ENCODE measurements around the gene WNT10A.

The WNT10A gene

DNA sequence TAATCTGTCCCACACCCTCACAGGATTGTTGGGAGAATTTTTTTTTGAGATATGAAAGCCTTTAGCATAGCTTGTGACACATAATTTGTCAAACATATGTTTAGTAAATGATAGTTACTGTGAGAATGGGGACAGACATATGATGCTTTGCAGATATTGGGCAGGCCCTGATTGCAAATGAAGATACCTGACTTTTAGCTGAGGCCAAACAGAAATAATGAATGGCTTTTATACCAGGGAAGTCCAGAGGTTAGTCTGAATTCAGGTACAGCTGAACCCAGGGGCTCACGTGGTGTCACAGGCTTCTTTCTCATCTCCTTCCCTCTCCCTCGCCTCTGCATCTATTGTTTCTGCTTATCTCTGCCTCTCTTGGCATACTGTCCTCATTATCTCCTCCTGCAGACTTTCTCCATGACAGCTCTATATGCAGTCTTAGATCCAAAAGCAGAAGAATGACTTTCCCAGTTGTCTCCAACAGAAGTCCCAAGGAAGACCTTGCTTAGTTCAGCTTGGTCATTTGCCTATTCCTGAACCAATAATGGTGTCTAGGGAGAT, 4.9 kb upstream of the WNT10A start:
- H3K36me3 Mint-ChIP-seq (ENCODE audit: insufficient read depth): peaks cover 7% of the 10 kb centered on the region
- no peaks in the 10 kb centered on the region for H3K9me3 Mint-ChIP-seq
- H3K27ac Mint-ChIP-seq: no peak overlapping the region
- H3K27me3 Mint-ChIP-seq: peaks cover 20 to 70% of the 10 kb centered on the region in 2 donors
- no peak overlapping the region for H3K4me3 Mint-ChIP-seq
- H3K4me1 Mint-ChIP-seq (ENCODE audit: low read depth in 2 of 2): peaks cover 29 to 30% of the 10 kb centered on the region in 2 donors
- DNase-seq (no peak), ATAC-seq (replicated peaks) (no peak)

DNA sequence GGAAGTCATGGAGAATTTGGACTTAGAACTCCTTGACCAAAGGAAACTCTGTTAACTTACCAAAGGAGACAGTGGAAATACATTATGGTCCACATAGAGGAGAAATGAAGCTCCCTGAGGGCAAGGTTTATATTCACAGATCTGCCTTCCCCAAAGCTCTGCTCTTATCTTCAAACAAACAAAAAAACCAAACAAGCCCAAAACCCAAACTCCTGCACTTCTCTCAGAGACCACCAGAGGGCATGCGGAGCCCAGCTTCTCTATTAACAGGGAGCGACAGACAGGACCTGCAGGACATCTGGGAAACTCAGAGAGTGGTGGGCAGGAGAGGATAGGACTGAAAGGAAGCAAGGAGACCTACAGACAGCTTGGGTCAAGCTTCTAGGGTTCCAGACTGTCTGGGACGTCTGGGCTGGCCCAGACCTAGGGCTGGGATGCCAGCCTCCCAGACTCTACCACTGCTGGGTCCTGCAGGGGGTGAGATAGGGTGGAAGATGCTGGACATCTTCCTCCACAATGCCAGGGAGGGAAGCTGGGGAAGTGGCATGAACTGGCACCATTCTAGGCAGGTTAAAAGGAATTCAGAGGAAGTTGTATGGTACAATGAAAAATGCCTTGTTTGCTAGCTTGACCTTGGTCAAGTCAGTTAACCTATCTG, 4.0 kb upstream of the WNT10A start:
- H3K27ac Mint-ChIP-seq: peak overlapping the region; percentile 15 to 39
- ATAC-seq (replicated peaks): no peak
- no peaks in the 10 kb centered on the region for H3K9me3 Mint-ChIP-seq
- H3K4me3 Mint-ChIP-seq: no peak overlapping the region
- peak; percentile 73 to 83 (median 74) for DNase-seq
- peaks cover 27 to 34% of the 10 kb centered on the region in 2 donors for H3K4me1 Mint-ChIP-seq (ENCODE audit: low read depth in 2 of 2)
- peaks cover 8% of the 10 kb centered on the region for H3K36me3 Mint-ChIP-seq (ENCODE audit: insufficient read depth)
- H3K27me3 Mint-ChIP-seq: peaks cover 16 to 70% of the 10 kb centered on the region in 2 donors

DNA sequence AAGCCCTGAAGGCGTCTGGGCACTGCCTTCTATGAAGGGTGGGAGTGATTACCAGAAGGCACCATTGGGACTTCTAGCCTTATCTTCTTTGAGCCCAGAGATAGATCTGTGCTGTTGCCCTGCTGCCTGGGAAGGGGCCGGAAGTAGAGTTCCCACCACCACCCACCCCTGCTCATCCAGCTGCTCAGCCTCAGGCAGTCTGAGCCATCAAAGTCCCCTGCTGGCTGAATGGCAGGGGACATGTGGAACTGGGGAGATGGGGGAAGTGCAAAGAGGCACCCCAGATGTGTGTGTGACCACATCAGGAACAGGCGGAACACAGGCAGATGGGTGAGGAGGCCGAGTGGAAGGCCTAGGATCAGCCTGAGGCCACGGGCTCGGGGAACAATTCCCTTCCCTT, 3.3 kb upstream of the WNT10A start:
- no peak overlapping the region for H3K4me3 Mint-ChIP-seq
- peak overlapping the region in 1 of 2 donors; percentile 39 for H3K27ac Mint-ChIP-seq
- peaks cover 20 to 30% of the 10 kb centered on the region in 2 donors for H3K4me1 Mint-ChIP-seq (ENCODE audit: low read depth in 2 of 2)
- H3K9me3 Mint-ChIP-seq: no peaks in the 10 kb centered on the region
- H3K27me3 Mint-ChIP-seq: peaks cover 10 to 70% of the 10 kb centered on the region in 2 donors
- peaks cover 13% of the 10 kb centered on the region for H3K36me3 Mint-ChIP-seq (ENCODE audit: insufficient read depth)
- ATAC-seq (replicated peaks) (no peak), DNase-seq (no peak)

DNA sequence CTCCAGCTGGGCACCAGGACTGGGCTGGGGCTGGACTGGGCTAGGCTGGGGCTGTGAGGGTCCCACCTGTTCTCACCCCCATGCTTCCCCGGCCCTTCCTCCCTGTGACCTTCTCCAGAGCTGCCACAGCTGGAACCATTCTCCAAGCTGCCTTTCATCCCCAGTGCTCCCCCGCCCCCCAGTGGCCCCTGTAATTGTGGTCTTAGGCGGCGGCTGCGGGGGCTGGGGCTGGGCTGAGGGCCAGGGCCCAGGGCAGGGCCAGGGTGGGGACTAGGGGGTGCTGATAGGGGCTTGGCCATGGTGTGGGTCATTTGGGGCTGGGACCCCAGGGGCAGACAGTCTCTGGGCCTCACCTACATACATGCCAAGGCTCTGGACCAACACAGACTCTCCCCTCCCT, 2.8 kb upstream of the WNT10A start:
- Mint-ChIP-seq H3K36me3 (ENCODE audit: insufficient read depth) (peaks cover 13% of the 10 kb centered on the region), H3K4me3 (no peak overlapping the region), H3K9me3 (no peaks in the 10 kb centered on the region), H3K4me1 (ENCODE audit: low read depth in 2 of 2) (peaks cover 20 to 31% of the 10 kb centered on the region in 2 donors), H3K27ac (no peak overlapping the region), H3K27me3 (peaks cover 12 to 70% of the 10 kb centered on the region in 2 donors)
- DNase-seq (no peak), ATAC-seq (replicated peaks) (no peak)

DNA sequence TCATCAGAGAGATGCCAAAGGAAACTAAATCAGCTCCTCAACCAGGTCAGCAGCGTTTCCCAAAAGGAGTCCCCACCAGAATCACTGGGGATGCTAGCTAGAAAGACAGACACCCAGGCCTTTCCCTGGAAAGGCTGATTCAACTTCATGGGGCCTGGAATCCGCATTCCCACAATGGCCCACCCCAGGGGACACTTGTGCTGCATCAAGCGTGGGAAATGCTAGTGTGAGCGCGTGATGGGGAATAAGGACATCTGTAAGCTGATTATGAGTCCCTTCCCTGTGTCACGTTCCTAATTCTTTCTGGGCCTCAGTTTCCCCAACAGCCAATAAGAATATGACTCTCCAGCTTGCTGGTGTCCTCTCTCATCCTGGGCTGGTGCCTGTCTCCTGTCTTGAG, 2.2 kb upstream of the WNT10A start:
- Mint-ChIP-seq H3K36me3 (ENCODE audit: insufficient read depth) (peaks cover 13% of the 10 kb centered on the region), H3K27me3 (peaks cover 10 to 69% of the 10 kb centered on the region in 2 donors), H3K9me3 (no peaks in the 10 kb centered on the region), H3K4me3 (no peak overlapping the region), H3K4me1 (ENCODE audit: low read depth in 2 of 2) (peaks cover 20 to 30% of the 10 kb centered on the region in 2 donors), H3K27ac (no peak overlapping the region)
- no peak for ATAC-seq (replicated peaks)
- DNase-seq: no peak

DNA sequence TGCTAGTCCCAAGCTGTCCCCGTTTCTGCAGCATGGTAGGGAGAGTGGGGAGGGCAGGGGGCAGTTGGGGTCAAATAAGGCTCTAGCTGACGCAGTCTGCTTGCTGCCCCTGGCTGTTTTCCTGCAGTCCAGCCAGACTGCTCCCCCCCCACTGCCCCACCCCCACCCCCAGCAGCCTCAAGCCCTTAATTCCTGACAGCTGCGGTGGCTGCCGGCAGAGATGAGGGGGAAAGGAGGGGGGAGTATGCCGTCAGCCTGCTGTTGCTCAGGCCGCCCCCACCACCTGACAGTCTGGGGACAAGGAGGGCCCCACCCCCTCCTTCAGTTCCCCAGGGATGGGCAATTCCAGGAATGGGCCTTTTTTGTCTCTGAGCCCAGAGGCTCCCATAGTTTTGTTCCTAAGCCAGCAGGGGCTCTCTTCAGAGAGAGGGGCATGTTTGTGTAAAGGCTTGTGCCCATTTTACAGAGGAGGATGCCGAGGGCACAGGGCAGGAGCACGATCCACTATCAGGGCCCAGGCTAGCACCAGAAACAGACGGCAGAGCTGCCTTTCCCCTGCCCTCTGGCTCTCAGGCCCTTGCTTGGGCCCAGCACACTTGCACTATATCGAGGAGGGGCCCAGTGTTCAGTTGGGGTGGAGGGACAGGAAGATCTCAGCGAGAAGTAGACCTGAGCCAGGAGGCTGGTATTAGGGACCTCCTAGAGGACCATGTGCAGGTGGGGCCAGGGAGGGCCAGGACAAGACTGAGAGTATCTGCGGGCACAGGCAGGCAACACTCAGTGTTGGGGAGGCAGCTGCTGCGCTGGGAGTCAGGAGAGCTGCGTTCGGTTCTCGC, 1.5 kb upstream of the WNT10A start:
- Mint-ChIP-seq H3K27me3 (peaks cover 11 to 66% of the 10 kb centered on the region in 2 donors), H3K27ac (peak overlapping the region in 1 of 2 donors; percentile 92), H3K4me1 (ENCODE audit: low read depth in 2 of 2) (peaks cover 20 to 30% of the 10 kb centered on the region in 2 donors), H3K4me3 (peak overlapping the region; percentile 85 to 86), H3K36me3 (ENCODE audit: insufficient read depth) (peaks cover 13% of the 10 kb centered on the region), H3K9me3 (no peaks in the 10 kb centered on the region)
- ATAC-seq (replicated peaks): no peak
- no peak for DNase-seq

DNA sequence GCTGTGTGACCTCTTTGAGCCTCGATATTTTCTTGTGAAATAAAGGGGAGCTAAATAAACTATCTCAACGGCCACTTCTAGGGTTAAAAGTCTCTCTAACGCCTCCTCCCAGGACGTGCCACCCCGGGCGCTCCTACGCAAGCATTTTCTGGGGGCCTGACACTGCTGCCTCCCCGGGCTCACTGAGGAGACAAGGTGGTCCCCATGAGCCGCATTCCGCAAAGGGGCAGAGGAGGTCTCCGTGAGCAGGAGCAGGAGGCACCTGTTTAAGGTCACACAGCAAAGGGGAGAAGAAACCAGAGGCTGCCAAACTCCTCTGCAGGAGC, 913 bp upstream of the WNT10A start:
- Mint-ChIP-seq H3K4me1 (ENCODE audit: low read depth in 2 of 2) (peaks cover 20 to 34% of the 10 kb centered on the region in 2 donors), H3K27me3 (peaks cover 16 to 66% of the 10 kb centered on the region in 2 donors), H3K9me3 (no peaks in the 10 kb centered on the region), H3K36me3 (ENCODE audit: insufficient read depth) (peaks cover 13% of the 10 kb centered on the region), H3K4me3 (peak overlapping the region; percentile 85 to 86), H3K27ac (peak overlapping the region; percentile 92 to 95)
- ATAC-seq (replicated peaks) (no peak), DNase-seq (no peak)

DNA sequence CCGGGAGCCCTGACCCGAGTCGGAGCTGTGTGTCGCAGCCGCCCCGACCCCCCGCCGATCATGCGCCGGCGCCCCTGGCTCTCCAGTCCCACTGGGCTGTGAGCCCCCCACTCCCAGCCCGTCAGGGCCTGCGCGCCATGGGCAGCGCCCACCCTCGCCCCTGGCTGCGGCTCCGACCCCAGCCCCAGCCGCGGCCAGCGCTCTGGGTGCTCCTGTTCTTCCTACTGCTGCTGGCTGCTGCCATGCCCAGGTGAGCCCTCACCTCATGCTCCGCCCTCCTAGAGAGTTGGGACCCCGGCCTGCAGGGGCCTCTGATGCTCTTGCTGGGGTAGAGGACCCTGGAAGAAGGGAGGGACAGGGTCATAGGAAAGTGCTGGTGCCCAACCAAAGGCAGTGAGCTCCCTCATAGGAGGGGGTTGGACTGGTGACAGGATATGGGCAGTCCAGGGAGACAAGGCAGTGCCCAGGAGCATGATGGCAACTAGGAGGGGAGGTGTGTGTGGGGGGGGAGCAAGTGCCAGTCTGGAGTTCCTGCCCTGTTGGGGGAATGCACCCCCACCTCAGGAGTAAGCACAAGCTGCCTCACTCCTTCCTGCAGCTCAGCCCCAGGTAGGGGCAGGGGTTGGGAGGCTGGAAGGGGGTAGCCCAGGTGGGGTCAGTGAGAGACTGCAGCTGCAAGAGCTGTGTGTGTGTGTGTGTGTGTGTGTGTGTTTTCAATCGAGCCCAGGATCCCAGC, 375 bp downstream of the WNT10A start:
- H3K4me3 Mint-ChIP-seq: peak overlapping the region; percentile 73
- peaks cover 13% of the 10 kb centered on the region for H3K36me3 Mint-ChIP-seq (ENCODE audit: insufficient read depth)
- no peak for DNase-seq
- ATAC-seq (replicated peaks): no peak
- H3K27ac Mint-ChIP-seq: no peak overlapping the region
- H3K4me1 Mint-ChIP-seq (ENCODE audit: low read depth in 2 of 2): peaks cover 20 to 34% of the 10 kb centered on the region in 2 donors
- H3K27me3 Mint-ChIP-seq: peaks cover 16 to 57% of the 10 kb centered on the region in 2 donors
- no peaks in the 10 kb centered on the region for H3K9me3 Mint-ChIP-seq

DNA sequence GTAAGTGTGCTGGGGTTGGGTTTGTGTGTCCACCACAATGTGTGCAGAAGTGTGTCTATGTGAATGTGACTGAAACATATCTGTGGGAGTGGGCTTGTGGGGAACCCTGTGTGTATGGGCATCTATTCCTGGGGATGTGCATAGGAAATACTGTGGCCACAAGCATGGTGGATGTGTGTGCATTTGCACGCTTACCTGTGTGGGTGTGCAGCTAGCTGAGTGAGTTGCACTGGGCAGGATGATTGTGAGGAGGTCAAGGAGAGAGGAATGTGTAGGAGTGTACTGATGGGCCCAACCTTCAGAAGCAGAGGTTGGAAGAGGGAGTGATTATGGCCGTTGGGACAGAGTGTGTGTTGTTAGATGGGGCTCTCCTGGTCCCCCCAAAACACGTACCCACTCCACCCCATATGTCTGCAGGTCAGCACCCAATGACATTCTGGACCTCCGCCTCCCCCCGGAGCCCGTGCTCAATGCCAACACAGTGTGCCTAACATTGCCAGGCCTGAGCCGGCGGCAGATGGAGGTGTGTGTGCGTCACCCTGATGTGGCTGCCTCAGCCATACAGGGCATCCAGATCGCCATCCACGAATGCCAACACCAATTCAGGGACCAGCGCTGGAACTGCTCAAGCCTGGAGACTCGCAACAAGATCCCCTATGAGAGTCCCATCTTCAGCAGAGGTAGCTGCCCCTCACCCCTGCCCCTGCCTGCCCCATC, 1.2 kb downstream of the WNT10A start:
- peaks cover 16 to 48% of the 10 kb centered on the region in 2 donors for H3K27me3 Mint-ChIP-seq
- no peak for ATAC-seq (replicated peaks)
- H3K36me3 Mint-ChIP-seq (ENCODE audit: insufficient read depth): peaks cover 13% of the 10 kb centered on the region
- peaks cover 14 to 31% of the 10 kb centered on the region in 2 donors for H3K4me1 Mint-ChIP-seq (ENCODE audit: low read depth in 2 of 2)
- no peak for DNase-seq
- H3K4me3 Mint-ChIP-seq: peak overlapping the region; percentile 5 to 26
- H3K27ac Mint-ChIP-seq: peak overlapping the region in 1 of 2 donors; percentile 71
- no peaks in the 10 kb centered on the region for H3K9me3 Mint-ChIP-seq

DNA sequence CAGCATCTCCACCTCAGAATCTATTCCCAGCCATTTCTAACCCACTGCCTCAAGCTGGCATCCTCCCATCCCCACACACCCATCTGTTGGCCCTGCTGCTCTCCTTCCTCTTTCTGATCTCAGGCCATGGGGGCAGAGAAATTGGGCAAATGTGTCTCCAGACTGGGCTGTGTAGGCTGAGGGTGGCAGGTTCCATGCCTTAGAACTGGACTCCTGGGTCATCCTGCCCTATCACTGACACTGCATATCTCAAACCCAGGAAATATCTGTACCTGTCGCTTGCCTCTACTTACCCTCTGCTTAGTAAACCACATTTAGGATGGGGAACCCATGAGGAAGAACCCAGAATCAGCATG, 1.8 kb downstream of the WNT10A start:
- Mint-ChIP-seq H3K27ac (peak overlapping the region in 1 of 2 donors; percentile 71), H3K27me3 (peaks cover 16 to 45% of the 10 kb centered on the region in 2 donors), H3K36me3 (ENCODE audit: insufficient read depth) (peaks cover 13% of the 10 kb centered on the region)

DNA sequence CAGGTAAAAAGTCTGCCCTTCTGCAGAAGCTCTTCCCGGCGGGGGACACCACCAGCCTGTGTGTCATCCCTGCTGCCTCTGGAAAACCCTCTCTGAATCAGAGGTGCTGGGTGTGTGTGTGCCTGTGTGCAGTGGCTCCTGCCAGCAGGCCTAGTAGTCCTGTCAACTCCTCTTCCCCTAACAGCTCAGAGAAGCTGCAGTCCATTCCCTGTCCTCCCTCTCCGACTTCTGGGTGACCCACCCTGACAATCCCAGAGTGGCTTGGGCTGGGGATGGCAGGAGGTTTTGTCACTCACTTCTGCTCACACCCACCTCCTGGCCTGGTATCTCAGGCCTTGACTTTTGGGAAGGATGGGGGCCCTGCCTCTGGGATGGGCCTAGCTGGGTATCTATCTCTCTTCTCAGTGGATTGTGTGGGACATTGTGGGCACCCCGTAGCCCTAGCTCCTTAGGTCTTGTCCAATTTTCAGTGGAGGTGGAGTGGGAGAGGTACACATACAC, 2.3 kb downstream of the WNT10A start:
- Mint-ChIP-seq H3K27ac (peak overlapping the region in 1 of 2 donors; percentile 71), H3K36me3 (ENCODE audit: insufficient read depth) (peaks cover 13% of the 10 kb centered on the region), H3K27me3 (peaks cover 16 to 45% of the 10 kb centered on the region in 2 donors), H3K4me1 (ENCODE audit: low read depth in 2 of 2) (peaks cover 14 to 30% of the 10 kb centered on the region in 2 donors), H3K4me3 (peak overlapping the region; percentile 13 to 57), H3K9me3 (no peaks in the 10 kb centered on the region)
- ATAC-seq (replicated peaks): no peak
- no peak for DNase-seq

More for the DNA sequence above, 1.8 kb downstream of the WNT10A start:
- ATAC-seq (replicated peaks) (no peak), DNase-seq (no peak)
- Mint-ChIP-seq H3K9me3 (no peaks in the 10 kb centered on the region), H3K4me3 (peak overlapping the region; percentile 26 to 57), H3K4me1 (ENCODE audit: low read depth in 2 of 2) (peaks cover 14 to 30% of the 10 kb centered on the region in 2 donors)

All from effector memory CD8-positive, alpha-beta T cell (primary cell).